PC-9 (cell line): Measurements from ENCODE around the gene NELFB. TPM values are rescaled to one million over a fixed set of nuclear protein-coding genes. Genes with fewer than 3 reads are reported as not detected.

ENCODE experiments used
- BruUV-seq: library from RNA; stranded (reverse); fragments of 400-500 nt; replicated peaks from 2 replicates; lab custom pipeline; 2021; lab: Mats Ljungman, UMichigan
- CTCF ChIA-PET: fragments of 300-600 bp; sonication (Branson Sonifier 250); formaldehyde crosslinking; loops from one replicate; lab custom pipeline; 2022; ENCODE audit warnings: antibody characterized with exemption; lab: Charles Lee
- POLR2A ChIA-PET: fragments of 300-600 bp; sonication (Branson Sonifier 250); formaldehyde crosslinking; loops from one replicate; lab custom pipeline; 2022; ENCODE audit warnings: antibody characterized with exemption; ENCODE audit not compliant: unreplicated experiment; lab: Charles Lee
- DNase-seq, 2 experiments: peaks; one replicate each; pipeline versions ENCODE4 v3.0.0 to v3.0.0-alpha.2; 2015 to 2022; ENCODE audit warnings: mixed read lengths in 1 of 2
- H2AFZ ChIP-seq: fragments of 200-600 bp; sonication (generic); 2 replicates; pipeline ENCODE4 v1.8.1; 2017; ENCODE audit warnings: antibody characterized with exemption
- H3F3A ChIP-seq: fragments of 200-600 bp; sonication (generic); 2 replicates; pipeline ENCODE4 v1.8.1; 2017; ENCODE audit warnings: antibody characterized with exemption, mild to moderate bottlenecking, low read depth; ENCODE audit not compliant: insufficient read depth
- H3K27ac ChIP-seq: fragments of 200-600 bp; sonication (generic); 2 replicates; pipeline ENCODE4 v1.6.1; 2016; ENCODE audit warnings: mixed run types
- H3K27me3 ChIP-seq: fragments of 200-600 bp; sonication (generic); 2 replicates; pipeline ENCODE4 v1.6.1; 2016; ENCODE audit warnings: low read depth, mixed run types; ENCODE audit not compliant: insufficient read depth
- H3K36me3 ChIP-seq: fragments of 200-600 bp; sonication (generic); 2 replicates; pipeline ENCODE4 v1.6.1; 2016; ENCODE audit warnings: low read depth, mixed run types
- H3K4me1 ChIP-seq: fragments of 200-600 bp; sonication (generic); replicated peaks from 2 replicates; pipeline ENCODE4 v1.6.1; 2016; ENCODE audit warnings: mixed run types; ENCODE audit not compliant: insufficient read depth
- H3K4me2 ChIP-seq: fragments of 200-600 bp; sonication (generic); 2 replicates; pipeline ENCODE4 v1.6.1; 2017; ENCODE audit warnings: mixed run types
- H3K4me3 ChIP-seq: fragments of 200-600 bp; sonication (generic); 2 replicates; pipeline ENCODE4 v1.6.1; 2016; ENCODE audit warnings: mixed run types
- H3K79me2 ChIP-seq: fragments of 200-600 bp; sonication (generic); 2 replicates; pipeline ENCODE4 v1.6.1; 2017; ENCODE audit warnings: low read depth, mixed run types
- H3K9me2 ChIP-seq: fragments of 200-600 bp; sonication (generic); 2 replicates; pipeline ENCODE4 v1.8.1; 2017; ENCODE audit warnings: mild to moderate bottlenecking; ENCODE audit not compliant: insufficient read depth
- H3K9me3 ChIP-seq: fragments of 200-600 bp; sonication (generic); 2 replicates; pipeline ENCODE4 v1.8.1; 2016; ENCODE audit warnings: low read depth; ENCODE audit not compliant: insufficient read depth
- H4K20me1 ChIP-seq: fragments of 200-600 bp; sonication (generic); 2 replicates; pipeline ENCODE4 v1.8.1; 2017; ENCODE audit not compliant: insufficient read depth
- EZH2 ChIP-seq: fragments of 200-600 bp; sonication (generic); IDR thresholded peaks from 2 replicates; pipeline ENCODE4 v1.8.0; 2017; ENCODE audit warnings: antibody characterized with exemption, low read depth
- intact Hi-C: fragments of 100-400 bp; cut with micrococcal nuclease; formaldehyde crosslinking; loops from one replicate; pipeline ENCODE4 v1.10.0; 2022; ENCODE audit not compliant: unreplicated experiment
- total RNA-seq: library from RNA; stranded (reverse); gene quantifications from 2 replicates; pipeline ENCODE4 v1.2.3, GENCODE V29; 2021
- TF ChIP-seq, protein P1 (sequence below): fragments of 200-600 bp; sonication (generic); conservative IDR thresholded peaks from 2 replicates; pipeline ENCODE4 v1.6.1; 2017; ENCODE audit warnings: mixed run types, antibody characterized with exemption, mild to moderate bottlenecking, moderate library complexity

NELFB gene
- total RNA-seq, 1 experiment from 2014 or later, result 94.2 TPM

DNA sequence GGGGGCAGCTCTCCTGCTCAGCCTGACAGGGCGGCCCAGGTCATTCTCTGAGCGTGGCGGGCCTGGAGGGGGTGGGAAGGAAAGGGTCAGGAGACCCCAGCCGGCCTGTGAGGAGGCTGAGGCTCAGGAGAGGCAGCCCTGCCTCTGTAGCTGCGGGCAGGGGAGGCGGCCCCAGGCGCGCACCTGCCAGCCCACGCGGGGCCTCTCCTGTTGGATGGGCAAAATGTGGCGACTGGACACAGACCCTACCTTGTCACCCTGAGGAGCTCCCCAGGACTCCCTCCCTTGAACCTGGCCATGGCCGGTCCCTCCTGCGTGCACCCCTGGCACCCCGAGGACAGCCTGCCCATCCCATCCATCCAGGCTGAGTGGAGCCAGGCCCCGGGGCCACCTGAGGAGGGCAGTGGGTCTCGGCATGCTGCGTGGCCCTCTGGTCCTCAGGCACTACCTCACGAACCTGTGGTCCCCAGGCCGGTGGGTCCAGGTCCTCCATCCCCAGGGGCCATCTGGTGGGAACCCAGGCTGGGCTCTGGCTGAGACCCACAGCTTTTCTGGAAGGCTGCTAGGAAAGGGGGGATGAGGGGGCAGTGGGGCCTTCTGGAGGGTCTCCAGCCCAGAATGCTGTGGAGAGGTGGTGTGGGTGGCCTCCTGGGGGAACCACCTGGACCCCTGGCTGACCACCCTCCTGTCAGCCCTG is 62.0 kb downstream of the NELFB start:
- POLR2A ChIA-PET, result interaction anchor here (0.6 to 0.8 kb wide), 3 partner anchors 52 to 932 kb away, joined by 3 to 6 read pairs (median 5); no protein-coding TSS in a partner anchor

DNA sequence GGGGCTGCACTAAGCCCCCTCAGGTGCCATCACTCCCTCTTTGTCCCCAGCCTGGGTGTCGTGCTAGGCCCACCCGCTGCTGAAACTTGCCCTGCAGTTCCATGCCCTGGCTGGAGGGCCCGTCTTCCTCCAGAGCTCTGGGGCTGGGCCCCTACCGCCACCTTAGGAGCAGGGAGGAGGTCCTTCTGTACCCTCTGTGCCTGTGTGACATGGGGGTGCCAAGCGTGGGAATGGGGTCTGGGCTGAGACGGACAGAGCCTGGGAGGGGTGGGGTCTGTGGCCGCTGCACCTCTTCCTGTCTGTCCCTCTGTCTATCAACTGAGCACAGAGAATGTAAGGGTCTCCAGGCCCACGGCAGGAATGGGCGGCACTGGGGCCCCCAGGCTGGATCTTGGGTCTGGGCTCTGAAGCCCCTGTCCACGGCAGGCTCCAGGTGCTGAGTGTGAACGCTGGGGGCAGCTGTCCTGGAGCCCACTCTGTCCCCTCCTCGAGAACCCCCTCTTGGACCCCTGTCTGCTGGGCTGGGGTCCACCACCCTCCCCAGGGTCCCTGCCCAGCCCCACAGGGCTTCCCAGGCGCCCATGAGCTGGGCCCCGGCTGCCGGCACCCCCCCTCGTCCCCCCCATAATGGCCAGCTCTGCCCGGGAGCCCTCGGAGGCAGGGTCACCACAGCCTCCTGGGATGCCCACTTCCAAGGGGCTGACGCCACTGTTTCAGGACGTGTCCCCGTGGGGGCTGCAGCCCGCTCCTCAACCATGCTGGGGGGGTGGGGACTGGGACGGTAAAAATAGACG is 62.8 kb downstream of the NELFB start:
- no peaks in the 10 kb centered on the region for H3K9me2 ChIP-seq
- no peak overlapping the region for H3K4me2 ChIP-seq
- no TSS peak for BruUV-seq
- no peaks in the 10 kb centered on the region for H3K27me3 ChIP-seq
- CTCF ChIA-PET, result interaction anchor here (0.6 to 0.7 kb wide), 2 partner anchors 105 to 228 kb away, joined by 3 read pairs; partner anchors contain the start of genes EXD3 and NOXA1
- peaks cover 12% of the 10 kb centered on the region; the same call in 1 of the 2 replicates for H3F3A ChIP-seq
- no peaks in the 10 kb centered on the region for H3K36me3 ChIP-seq
- intact Hi-C loops, result no loop called here
- H3K9me3 ChIP-seq, result no peaks in the 10 kb centered on the region
- H3K79me2 ChIP-seq, result no peaks in the 10 kb centered on the region
- H3K4me1 ChIP-seq, result peaks cover 20% of the 10 kb centered on the region
- POLR2A ChIA-PET, result no interaction called here
- H3K27ac ChIP-seq, result no peak overlapping the region
- H3K4me3 ChIP-seq, result no peak overlapping the region
- TF ChIP-seq, protein P1, sequence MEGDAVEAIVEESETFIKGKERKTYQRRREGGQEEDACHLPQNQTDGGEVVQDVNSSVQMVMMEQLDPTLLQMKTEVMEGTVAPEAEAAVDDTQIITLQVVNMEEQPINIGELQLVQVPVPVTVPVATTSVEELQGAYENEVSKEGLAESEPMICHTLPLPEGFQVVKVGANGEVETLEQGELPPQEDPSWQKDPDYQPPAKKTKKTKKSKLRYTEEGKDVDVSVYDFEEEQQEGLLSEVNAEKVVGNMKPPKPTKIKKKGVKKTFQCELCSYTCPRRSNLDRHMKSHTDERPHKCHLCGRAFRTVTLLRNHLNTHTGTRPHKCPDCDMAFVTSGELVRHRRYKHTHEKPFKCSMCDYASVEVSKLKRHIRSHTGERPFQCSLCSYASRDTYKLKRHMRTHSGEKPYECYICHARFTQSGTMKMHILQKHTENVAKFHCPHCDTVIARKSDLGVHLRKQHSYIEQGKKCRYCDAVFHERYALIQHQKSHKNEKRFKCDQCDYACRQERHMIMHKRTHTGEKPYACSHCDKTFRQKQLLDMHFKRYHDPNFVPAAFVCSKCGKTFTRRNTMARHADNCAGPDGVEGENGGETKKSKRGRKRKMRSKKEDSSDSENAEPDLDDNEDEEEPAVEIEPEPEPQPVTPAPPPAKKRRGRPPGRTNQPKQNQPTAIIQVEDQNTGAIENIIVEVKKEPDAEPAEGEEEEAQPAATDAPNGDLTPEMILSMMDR, result no peak
- TF ChIP-seq EZH2, result no peak
- DNase-seq, result no peak
- no peaks in the 10 kb centered on the region for H4K20me1 ChIP-seq
- H2AFZ ChIP-seq, result no peak overlapping the region

More for the DNA sequence above, 62.0 kb downstream of the NELFB start:
- no peaks in the 10 kb centered on the region for H3K36me3 ChIP-seq
- TSS peak; percentile 31 for BruUV-seq
- no peak overlapping the region for H3K4me3 ChIP-seq
- CTCF ChIA-PET, result interaction anchor here (0.7 to 1.4 kb wide), 3 partner anchors 11 to 106 kb away, joined by 3 to 6 read pairs (median 6); partner anchors contain the start of genes EXD3, NOXA1 and NRARP
- H4K20me1 ChIP-seq, result no peaks in the 10 kb centered on the region
- no peak overlapping the region for H2AFZ ChIP-seq
- H3K79me2 ChIP-seq, result no peaks in the 10 kb centered on the region
- H3K4me1 ChIP-seq, result peaks cover 28% of the 10 kb centered on the region
- TF ChIP-seq, protein P1, result no peak
- no peak for TF ChIP-seq EZH2
- H3K27ac ChIP-seq, result no peak overlapping the region
- H3K4me2 ChIP-seq, result peak overlapping the region; percentile 81
- peaks cover 12% of the 10 kb centered on the region; the same call in 1 of the 2 replicates for H3F3A ChIP-seq
- intact Hi-C loops, result no loop called here
- no peak for DNase-seq
- H3K27me3 ChIP-seq, result no peaks in the 10 kb centered on the region
- no peaks in the 10 kb centered on the region for H3K9me2 ChIP-seq
- H3K9me3 ChIP-seq, result no peaks in the 10 kb centered on the region

DNA sequence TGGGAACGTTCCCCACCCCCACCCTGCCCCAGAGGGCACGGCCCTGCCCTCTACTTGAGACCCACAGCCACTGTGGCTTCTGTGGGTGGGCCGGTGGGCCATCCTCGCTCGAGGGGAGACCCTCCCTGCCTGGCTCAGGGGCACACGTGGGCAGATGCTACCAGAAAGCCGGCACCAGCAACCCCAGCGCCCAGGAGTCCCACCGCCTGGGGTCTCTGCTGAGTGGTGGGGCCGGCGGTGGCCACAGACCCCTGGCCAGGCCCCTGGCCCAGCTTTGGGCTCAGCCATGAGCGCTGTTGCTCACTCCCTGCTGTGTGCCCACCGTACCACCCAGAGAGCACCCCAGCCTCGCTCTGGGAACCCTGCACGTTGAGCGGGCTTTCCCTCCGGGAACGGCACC is 63.5 kb downstream of the NELFB start:
- no peak for DNase-seq
- Histone ChIP-seq H4K20me1 (no peaks in the 10 kb centered on the region), H3K27ac (no peak overlapping the region), H3K4me2 (no peak overlapping the region), H3K9me2 (no peaks in the 10 kb centered on the region), H3K9me3 (no peaks in the 10 kb centered on the region), H3F3A (peaks cover 6% of the 10 kb centered on the region; the same call in 1 of the 2 replicates), H3K27me3 (no peaks in the 10 kb centered on the region), H3K36me3 (no peaks in the 10 kb centered on the region), H3K4me3 (no peak overlapping the region), H3K4me1 (peaks cover 16% of the 10 kb centered on the region), H3K79me2 (no peaks in the 10 kb centered on the region), H2AFZ (no peak overlapping the region)
- POLR2A ChIA-PET, result no interaction called here
- BruUV-seq, result no TSS peak
- CTCF ChIA-PET, result interaction anchor here (0.6 to 1.6 kb wide), 2 partner anchors 17 to 227 kb away, joined by 3 to 10 read pairs; partner anchors contain the start of gene NRARP
- TF ChIP-seq EZH2, result no peak
- TF ChIP-seq, protein P1, result no peak
- intact Hi-C loops, result no loop called here
